ENCODE data around the gene SLC25A25. TPM values are rescaled to one million over a fixed set of nuclear protein-coding genes. Genes with fewer than 3 reads are reported as not detected.
"Not testable (repeated sequence)": the region's sequence is repeated elsewhere in the genome, so short reads cannot be mapped to it uniquely, and the experiment has no call there.

SLC25A25 gene
- total and polyA plus RNA-seq, 8 donors = 7.9 to 37.1 (median 13.6) TPM

DNA sequence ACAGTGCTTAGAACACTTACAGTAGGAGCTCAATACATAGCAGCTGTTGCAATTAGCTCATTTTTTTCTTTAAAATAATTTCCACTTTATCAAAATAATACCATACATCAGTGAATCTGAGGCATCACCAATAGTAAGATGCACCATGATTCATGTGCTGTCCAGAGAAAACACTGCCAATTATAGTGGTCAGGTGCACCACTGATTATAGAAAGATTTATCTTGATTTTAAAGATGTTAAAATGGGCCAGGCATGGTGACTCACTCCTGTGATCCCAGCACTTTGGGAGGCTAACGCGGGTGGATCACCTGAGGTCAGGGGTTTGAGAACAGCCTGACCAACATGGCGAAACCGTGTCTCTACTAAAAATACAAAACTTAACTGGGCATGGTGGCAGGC is 40.3 kb upstream of the SLC25A25 start:
- Histone ChIP-seq H3K36me3 (no peaks in the 10 kb centered on the region), H3K9me3 (no peaks in the 10 kb centered on the region), H3K4me3 (no peak overlapping the region), H3K4me1 (peaks cover 0 to 15% (median 0%) of the 10 kb centered on the region in 4 donors), H3K27me3 (no peaks in the 10 kb centered on the region), H3K27ac (peak overlapping the region in 3 of 5 donors; percentile 38 to 75 (median 54))
- intact Hi-C loops (cut with DNase I; ENCODE audit: low total_unique reads) = no loop called here
- no peak for DNase-seq
- whole genome bisulfite sequencing, 5 donors = 57 to 89% (median 84%) methylated on average over 4 of the region's 4 CpGs
- TF ChIP-seq, protein P1, sequence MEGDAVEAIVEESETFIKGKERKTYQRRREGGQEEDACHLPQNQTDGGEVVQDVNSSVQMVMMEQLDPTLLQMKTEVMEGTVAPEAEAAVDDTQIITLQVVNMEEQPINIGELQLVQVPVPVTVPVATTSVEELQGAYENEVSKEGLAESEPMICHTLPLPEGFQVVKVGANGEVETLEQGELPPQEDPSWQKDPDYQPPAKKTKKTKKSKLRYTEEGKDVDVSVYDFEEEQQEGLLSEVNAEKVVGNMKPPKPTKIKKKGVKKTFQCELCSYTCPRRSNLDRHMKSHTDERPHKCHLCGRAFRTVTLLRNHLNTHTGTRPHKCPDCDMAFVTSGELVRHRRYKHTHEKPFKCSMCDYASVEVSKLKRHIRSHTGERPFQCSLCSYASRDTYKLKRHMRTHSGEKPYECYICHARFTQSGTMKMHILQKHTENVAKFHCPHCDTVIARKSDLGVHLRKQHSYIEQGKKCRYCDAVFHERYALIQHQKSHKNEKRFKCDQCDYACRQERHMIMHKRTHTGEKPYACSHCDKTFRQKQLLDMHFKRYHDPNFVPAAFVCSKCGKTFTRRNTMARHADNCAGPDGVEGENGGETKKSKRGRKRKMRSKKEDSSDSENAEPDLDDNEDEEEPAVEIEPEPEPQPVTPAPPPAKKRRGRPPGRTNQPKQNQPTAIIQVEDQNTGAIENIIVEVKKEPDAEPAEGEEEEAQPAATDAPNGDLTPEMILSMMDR (IDR thresholded peaks at IDR 0.05) = no peak
- TF ChIP-seq EP300 (IDR thresholded peaks at IDR 0.05) = no peak
- TF ChIP-seq POLR2A (IDR thresholded peaks at IDR 0.05) = no peak
- no peak for TF ChIP-seq POLR2AphosphoS5 (IDR thresholded peaks at IDR 0.05)

DNA sequence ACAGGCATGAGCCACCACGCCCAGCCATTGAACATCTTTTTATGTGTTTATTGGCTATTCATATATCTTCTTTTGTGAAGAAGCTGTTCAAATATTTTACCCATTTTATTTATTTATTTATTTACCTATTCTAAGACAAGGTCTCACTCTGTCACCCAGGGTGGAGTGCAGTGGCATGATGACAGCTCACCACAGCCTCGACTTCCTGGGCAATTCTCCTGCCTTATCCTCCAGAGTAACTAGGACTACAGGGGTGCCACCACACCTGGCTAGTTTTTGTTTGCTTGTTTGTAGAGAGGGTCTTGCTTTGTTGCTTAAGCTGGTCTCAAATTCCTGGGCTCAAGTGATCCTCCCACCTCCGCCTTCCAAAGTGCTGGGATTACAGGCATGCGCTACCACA is 34.4 kb upstream of the SLC25A25 start:
- peaks cover 0 to 11% (median 3%) of the 10 kb centered on the region in 4 donors for H3K4me1 ChIP-seq
- intact Hi-C loops (cut with DNase I; ENCODE audit: low total_unique reads) = loop anchor here (10.0 kb wide), 1 partner anchor 49 kb away; the partner anchor contains the start of gene EEIG1
- no peak overlapping the region for H3K4me3 ChIP-seq
- no peak for DNase-seq
- H3K27ac ChIP-seq = peak overlapping the region in 1 of 5 donors; percentile 25
- H3K9me3 ChIP-seq = no peaks in the 10 kb centered on the region
- H3K27me3 ChIP-seq = no peaks in the 10 kb centered on the region
- TF ChIP-seq POLR2AphosphoS5 (IDR thresholded peaks at IDR 0.05) = no peak
- H3K36me3 ChIP-seq = no peaks in the 10 kb centered on the region
- WGBS, 5 donors = 84 to 90% (median 87%) methylated on average over 4 of the region's 4 CpGs

DNA sequence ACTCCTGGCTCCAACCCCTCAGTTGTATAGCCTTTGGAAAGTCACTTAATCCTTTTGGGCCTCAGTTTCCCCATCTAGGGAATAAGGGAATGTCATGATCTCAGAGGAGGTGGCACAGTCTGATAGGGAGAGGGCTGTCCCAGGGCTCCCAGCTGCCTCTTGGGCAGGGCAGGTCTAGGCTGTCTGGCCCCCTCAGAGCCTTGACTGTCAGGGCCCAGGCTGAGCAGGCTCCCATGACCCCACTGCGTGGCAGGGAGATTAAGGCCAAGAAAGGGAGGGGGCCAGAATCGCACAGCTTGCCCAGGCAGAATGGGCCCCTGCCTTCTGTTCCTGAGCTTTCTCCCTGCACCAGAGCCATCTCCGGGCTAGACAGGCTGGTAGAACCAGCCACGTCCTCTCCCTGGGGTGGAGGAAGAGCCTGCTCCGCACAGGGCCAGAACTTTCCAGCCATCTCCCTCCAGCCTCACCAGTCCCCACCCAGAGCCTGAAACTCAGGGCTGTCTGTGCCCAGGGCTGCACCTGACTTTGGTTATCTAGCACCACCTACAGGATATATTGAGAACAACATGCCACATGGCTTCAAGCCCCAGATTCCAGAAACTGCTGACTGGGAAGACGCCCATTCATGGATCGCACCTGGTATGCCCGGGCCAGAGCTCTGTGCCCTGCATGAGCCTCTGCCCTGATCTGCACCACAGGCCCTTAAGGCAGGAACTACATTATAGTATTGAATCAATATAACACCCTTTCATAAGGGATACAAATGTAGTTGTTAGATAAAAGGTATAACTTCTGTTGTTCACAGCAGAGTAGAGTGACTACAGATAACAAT is 33.0 kb upstream of the SLC25A25 start:
- Histone ChIP-seq H3K4me1 (peaks cover 0 to 11% (median 3%) of the 10 kb centered on the region in 4 donors), H3K36me3 (no peaks in the 10 kb centered on the region), H3K4me3 (no peak overlapping the region), H3K27me3 (no peaks in the 10 kb centered on the region), H3K27ac (peak overlapping the region in 1 of 5 donors; percentile 50), H3K9me3 (no peaks in the 10 kb centered on the region)
- TF ChIP-seq EP300 (IDR thresholded peaks at IDR 0.05) = no peak
- no peak for TF ChIP-seq POLR2A (IDR thresholded peaks at IDR 0.05)
- TF ChIP-seq, protein P1 (IDR thresholded peaks at IDR 0.05) = peak in 6 of 7 experiments; percentile 47 to 97 (median 92)
- TF ChIP-seq POLR2AphosphoS5 (IDR thresholded peaks at IDR 0.05) = peak in 1 of 3 donors; percentile 88
- intact Hi-C loops (cut with DNase I; ENCODE audit: low total_unique reads) = loop anchor here (5.0 to 10.0 kb wide), 2 partner anchors 50 to 93 kb away; partner anchors contain the start of gene EEIG1
- DNase-seq = peak; percentile 73 to 93
- 25 to 40% (median 27%) methylated on average over 3 to 8 of the region's 8 CpGs for WGBS, 5 donors

DNA sequence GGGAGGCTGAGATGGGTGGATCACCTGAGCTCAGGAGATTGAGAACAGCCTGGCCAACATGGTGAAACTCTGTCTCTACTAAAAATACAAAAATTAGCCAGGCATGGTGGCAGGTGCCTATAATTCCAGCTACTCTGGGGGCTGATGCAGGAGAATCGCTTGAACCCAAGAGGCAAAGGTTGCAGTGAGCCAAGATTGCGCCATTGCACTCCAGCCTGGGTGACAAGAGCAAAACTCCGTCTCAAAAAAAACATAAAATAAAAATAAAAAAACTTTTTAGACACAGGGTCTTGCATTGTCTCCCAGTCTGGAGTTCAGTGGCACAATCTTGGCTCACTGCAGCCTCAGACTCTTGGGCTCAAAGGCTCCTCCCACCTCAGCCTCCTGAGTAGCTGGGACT is 31.5 kb upstream of the SLC25A25 start:
- H3K4me1 ChIP-seq = peaks cover 0 to 11% (median 3%) of the 10 kb centered on the region in 4 donors
- H3K27ac ChIP-seq, H3K27me3 ChIP-seq, DNase-seq, H3K4me3 ChIP-seq, H3K9me3 ChIP-seq, H3K36me3 ChIP-seq: not testable (repeated sequence)
- intact Hi-C loops (cut with DNase I; ENCODE audit: low total_unique reads) = loop anchor here (5.0 to 10.0 kb wide), 2 partner anchors 52 to 94 kb away; partner anchors contain the start of gene EEIG1
- 71 to 92% (median 90%) methylated on average over 3 of the region's 3 CpGs for WGBS, 5 donors

DNA sequence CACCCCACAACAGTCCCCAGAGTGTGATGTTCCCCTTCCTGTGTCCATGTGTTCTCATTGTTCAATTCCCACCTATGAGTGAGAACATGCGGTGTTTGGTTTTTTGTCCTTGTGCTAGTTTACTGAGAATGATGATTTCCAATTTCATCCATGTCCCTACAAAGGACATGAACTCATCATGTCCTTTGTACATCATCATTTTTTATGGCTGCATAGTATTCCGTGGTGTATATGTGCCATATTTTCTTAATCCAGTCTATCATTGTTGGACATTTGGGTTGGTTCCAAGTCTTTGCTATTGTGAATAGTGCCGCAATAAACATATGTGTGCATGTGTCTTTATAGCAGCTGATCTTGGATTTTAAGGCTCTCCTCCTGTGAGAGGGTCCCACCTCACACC is 27.2 kb upstream of the SLC25A25 start:
- H3K4me1 ChIP-seq; H3K27me3 ChIP-seq; DNase-seq; H3K9me3 ChIP-seq; intact Hi-C loops (cut with DNase I; ENCODE audit: low total_unique reads); H3K27ac ChIP-seq; H3K36me3 ChIP-seq; H3K4me3 ChIP-seq: not testable (repeated sequence)
- WGBS, 5 donors = 63 to 97% (median 92%) methylated on average over 2 to 3 of the region's 3 CpGs

DNA sequence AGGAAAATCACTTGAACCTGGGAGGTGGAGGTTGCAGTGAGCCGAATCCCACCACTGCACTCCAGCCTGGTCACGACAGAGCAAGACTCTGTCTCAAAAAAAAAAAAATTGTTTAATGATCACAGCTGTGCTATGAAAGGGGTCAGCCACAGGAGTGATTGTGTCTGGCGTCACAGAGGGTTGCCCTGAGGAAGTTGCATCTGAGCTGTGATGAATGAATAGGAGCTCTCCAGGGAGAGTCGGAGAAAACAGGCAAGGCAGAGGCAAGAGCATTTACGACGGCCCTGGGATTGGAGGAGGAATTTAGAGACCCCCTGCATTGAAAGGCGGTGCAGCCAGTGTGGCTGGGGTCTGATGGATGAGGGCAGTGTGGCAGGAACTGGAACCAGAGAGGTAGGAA is 26.0 kb upstream of the SLC25A25 start:
- intact Hi-C loops (cut with DNase I; ENCODE audit: low total_unique reads) = no loop called here

More for the DNA sequence above, 26.0 kb upstream of the SLC25A25 start:
- no peaks in the 10 kb centered on the region for H3K9me3 ChIP-seq
- no peak for DNase-seq
- TF ChIP-seq EP300 (IDR thresholded peaks at IDR 0.05) = no peak
- TF ChIP-seq, protein P1 (IDR thresholded peaks at IDR 0.05) = no peak
- TF ChIP-seq POLR2AphosphoS5 (IDR thresholded peaks at IDR 0.05) = no peak
- no peak for TF ChIP-seq POLR2A (IDR thresholded peaks at IDR 0.05)
- H3K4me1 ChIP-seq = peaks cover 0 to 5% (median 0%) of the 10 kb centered on the region in 4 donors
- no peaks in the 10 kb centered on the region for H3K27me3 ChIP-seq
- H3K4me3 ChIP-seq = no peak overlapping the region
- 82 to 87% (median 85%) methylated on average over 7 of the region's 7 CpGs for WGBS, 5 donors
- no peaks in the 10 kb centered on the region for H3K36me3 ChIP-seq
- no peak overlapping the region for H3K27ac ChIP-seq
